HepG2 (cell line): Measurements from ENCODE around the gene ARG1. TPM values are rescaled to one million over a fixed set of nuclear protein-coding genes. Genes with fewer than 3 reads are reported as not detected.

Experiments
- NR1H2 ChIP-seq: sonication (generic); formaldehyde crosslinking; IDR thresholded peaks from 2 replicates; pipeline ENCODE4 v1.8.1; 2022; ENCODE audit warnings: low read depth, missing genetic modification reagents, borderline replicate concordance
- NR3C1 ChIP-seq: sonication (generic); formaldehyde crosslinking; IDR thresholded peaks from 2 replicates; pipeline ENCODE4 v1.4.0; 2020; ENCODE audit warnings: missing genetic modification reagents
- PHF20 ChIP-seq: sonication (generic); formaldehyde crosslinking; IDR thresholded peaks from 2 replicates; pipeline ENCODE4 v1.5.0; 2020; ENCODE audit warnings: mild to moderate bottlenecking, missing genetic modification reagents
- TOPORS ChIP-seq: sonication (generic); formaldehyde crosslinking; IDR thresholded peaks from 2 replicates; pipeline ENCODE4 v1.8.0; 2023; ENCODE audit warnings: mild to moderate bottlenecking, missing genetic modification reagents
- ZC3H4 ChIP-seq: sonication (generic); formaldehyde crosslinking; IDR thresholded peaks from 2 replicates; pipeline ENCODE4 v1.4.0; 2020; ENCODE audit warnings: missing genetic modification reagents, borderline replicate concordance
- polyA plus RNA-seq, 8 experiments: library from polyadenylated mRNA; depleted of rRNA in 3 of 8; stranded (reverse) in 7 of 8; unstranded in 1 of 8; fragments of >200 nt; fragmentation: Illumina TruSeq in 4 of 8; extraction: Trizol in 4 of 8; gene quantifications; 2 replicates each; pipeline versions ENCODE4 v1.2.1 to v1.2.3, GENCODE V29; 2011 to 2016; ENCODE audit warnings: low read depth in 4 of 8, missing spikeins in 1 of 8, mixed read lengths in 1 of 8; ENCODE audit not compliant: insufficient read depth in 1 of 8
- total RNA-seq, 5 experiments: library from RNA; depleted of rRNA; stranded (reverse); fragments of >200 nt; fragmentation: Illumina TruSeq; extraction: Trizol; gene quantifications; 2 replicates each; pipeline ENCODE4 v1.2.3, GENCODE V29; 2016; ENCODE audit warnings: low read depth in 1 of 5
- TF ChIP-seq, protein P1 (sequence below): sonication (generic); formaldehyde crosslinking; IDR thresholded peaks from 2 replicates; pipeline ENCODE4 v1.8.0; 2022; ENCODE audit warnings: low read depth, missing genetic modification reagents
- TF ChIP-seq, protein P2 (sequence below): sonication (generic); formaldehyde crosslinking; IDR thresholded peaks from 2 replicates; pipeline ENCODE4 v1.5.1; 2020; ENCODE audit warnings: mild to moderate bottlenecking, missing genetic modification reagents, moderate library complexity
- TF ChIP-seq, protein P3 (sequence below): sonication (generic); formaldehyde crosslinking; IDR thresholded peaks from 2 replicates; pipeline ENCODE4 v1.4.0; 2020; ENCODE audit warnings: mild to moderate bottlenecking, missing genetic modification reagents

Gene ARG1
- total and polyA plus RNA-seq, 2 of the 13 experiments (the other 11 are each of a cell fraction or from before 2014, with no cell fraction given), result 2.2 to 11.2 TPM

GRCh38 chr6:131548441-131548840 is 24.6 kb upstream of the ARG1 start (continued):
- TF ChIP-seq, protein P1, sequence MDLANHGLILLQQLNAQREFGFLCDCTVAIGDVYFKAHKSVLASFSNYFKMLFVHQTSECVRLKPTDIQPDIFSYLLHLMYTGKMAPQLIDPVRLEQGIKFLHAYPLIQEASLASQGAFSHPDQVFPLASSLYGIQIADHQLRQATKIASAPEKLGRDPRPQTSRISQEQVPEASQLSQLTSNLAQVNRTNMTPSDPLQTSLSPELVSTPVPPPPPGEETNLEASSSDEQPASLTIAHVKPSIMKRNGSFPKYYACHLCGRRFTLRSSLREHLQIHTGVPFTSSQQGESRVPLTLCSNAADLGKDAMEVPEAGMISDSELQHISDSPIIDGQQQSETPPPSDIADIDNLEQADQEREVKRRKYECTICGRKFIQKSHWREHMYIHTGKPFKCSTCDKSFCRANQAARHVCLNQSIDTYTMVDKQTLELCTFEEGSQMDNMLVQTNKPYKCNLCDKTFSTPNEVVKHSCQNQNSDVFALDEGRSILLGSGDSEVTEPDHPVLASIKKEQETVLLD, result no peak
- TF ChIP-seq, protein P2, sequence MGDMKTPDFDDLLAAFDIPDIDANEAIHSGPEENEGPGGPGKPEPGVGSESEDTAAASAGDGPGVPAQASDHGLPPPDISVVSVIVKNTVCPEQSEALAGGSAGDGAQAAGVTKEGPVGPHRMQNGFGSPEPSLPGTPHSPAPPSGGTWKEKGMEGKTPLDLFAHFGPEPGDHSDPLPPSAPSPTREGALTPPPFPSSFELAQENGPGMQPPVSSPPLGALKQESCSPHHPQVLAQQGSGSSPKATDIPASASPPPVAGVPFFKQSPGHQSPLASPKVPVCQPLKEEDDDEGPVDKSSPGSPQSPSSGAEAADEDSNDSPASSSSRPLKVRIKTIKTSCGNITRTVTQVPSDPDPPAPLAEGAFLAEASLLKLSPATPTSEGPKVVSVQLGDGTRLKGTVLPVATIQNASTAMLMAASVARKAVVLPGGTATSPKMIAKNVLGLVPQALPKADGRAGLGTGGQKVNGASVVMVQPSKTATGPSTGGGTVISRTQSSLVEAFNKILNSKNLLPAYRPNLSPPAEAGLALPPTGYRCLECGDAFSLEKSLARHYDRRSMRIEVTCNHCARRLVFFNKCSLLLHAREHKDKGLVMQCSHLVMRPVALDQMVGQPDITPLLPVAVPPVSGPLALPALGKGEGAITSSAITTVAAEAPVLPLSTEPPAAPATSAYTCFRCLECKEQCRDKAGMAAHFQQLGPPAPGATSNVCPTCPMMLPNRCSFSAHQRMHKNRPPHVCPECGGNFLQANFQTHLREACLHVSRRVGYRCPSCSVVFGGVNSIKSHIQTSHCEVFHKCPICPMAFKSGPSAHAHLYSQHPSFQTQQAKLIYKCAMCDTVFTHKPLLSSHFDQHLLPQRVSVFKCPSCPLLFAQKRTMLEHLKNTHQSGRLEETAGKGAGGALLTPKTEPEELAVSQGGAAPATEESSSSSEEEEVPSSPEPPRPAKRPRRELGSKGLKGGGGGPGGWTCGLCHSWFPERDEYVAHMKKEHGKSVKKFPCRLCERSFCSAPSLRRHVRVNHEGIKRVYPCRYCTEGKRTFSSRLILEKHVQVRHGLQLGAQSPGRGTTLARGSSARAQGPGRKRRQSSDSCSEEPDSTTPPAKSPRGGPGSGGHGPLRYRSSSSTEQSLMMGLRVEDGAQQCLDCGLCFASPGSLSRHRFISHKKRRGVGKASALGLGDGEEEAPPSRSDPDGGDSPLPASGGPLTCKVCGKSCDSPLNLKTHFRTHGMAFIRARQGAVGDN (CRISPR knock-in tag), result no peak
- TF ChIP-seq ZC3H4 (CRISPR knock-in tag) (no peak), NR1H2 (CRISPR knock-in tag) (no peak), NR3C1 (CRISPR knock-in tag) (no peak), PHF20 (no peak), TOPORS (CRISPR knock-in tag) (no peak)
- TF ChIP-seq, protein P3, sequence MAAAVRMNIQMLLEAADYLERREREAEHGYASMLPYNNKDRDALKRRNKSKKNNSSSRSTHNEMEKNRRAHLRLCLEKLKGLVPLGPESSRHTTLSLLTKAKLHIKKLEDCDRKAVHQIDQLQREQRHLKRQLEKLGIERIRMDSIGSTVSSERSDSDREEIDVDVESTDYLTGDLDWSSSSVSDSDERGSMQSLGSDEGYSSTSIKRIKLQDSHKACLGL (CRISPR knock-in tag), result no peak
